Stimulated activated CD8-positive, alpha-beta memory T cell treated with anti-CD3 and anti-CD28 coated beads, Interleukin-15, amount 100 ng/mL, for 48 hours (primary cell): ENCODE data around the gene ANKRD13B.

Experiments
- DNase-seq, 2 donors: peaks; one replicate each; pipeline ENCODE4 v3.0.0-alpha.2; 2020; ENCODE audit warnings: low read depth in 2 of 2

The ANKRD13B gene

GRCh38 chr17:29594519-29595090 lies 1.7 kb downstream of the ANKRD13B start:
- DNase-seq, result no peak

- DNase-seq, result no peak
These were observed 2.4 kb downstream of the ANKRD13B start for GRCh38 chr17:29595107-29595942.

GRCh38 chr17:29595943-29596774 lies 3.2 kb downstream of the ANKRD13B start:
- no peak for DNase-seq

DNA sequence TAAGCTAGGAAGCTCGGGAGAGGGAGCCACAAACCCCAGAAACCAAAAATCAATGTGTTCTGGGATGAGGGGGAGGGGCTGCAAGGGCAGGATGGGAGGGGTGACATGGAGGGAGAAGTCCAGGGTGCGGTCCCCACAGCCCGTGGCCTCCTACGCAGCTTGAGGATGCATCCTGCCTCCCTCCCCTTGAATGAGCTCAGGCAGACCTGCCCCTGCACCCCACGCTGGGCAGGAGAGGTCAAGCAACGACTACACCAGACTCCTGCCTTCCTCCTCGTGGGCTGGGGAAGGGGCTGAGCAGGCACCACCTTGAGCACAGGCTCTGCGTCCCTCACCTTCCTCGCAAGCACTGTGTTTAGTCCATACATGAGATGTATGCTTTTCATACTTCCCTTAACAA lies 3.9 kb downstream of the ANKRD13B start:
- no peak for DNase-seq

DNA sequence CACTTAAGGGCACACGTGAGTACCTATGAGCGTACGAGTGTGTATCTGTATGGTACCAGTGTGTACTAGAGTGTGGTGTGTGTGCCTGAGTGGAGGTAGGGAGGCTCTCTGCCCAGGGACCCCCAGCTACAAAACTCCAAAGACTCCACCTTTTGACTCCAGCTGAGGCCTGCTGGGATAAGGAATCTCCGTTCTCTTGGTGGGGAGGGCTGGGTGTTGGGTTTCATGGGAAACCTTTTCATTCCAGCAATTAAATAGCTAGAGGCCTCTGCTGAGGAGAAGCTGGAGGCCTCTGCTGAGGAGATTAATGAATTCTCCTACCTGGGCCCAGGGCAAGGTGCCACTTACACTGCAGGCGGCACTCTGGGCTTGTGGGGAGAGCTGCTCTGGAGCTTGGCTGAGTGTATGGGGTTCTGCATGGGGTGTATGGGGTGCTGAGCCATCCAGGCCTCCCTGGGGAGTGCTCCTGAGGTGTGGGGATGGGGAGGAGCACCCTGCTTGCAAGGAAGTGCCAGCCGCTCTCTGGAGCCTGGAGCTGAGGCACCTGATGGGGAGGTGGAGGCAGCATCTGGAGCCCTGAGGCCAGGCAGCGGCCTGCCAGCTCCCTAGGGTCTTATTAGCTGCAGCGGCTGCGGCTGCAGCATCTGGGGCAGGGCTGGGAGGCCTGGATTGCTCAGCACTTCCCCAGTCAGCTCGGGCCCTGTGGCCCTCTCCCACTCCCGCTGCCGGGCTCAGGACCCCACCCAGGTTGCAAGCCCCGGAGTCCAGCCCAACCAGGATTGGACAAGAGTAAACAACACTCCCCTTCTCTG lies 4.6 kb downstream of the ANKRD13B start:
- DNase-seq, result no peak

GRCh38 chr17:29603109-29603674 lies 10.3 kb downstream of the ANKRD13B start:
- DNase-seq, result no peak

DNA sequence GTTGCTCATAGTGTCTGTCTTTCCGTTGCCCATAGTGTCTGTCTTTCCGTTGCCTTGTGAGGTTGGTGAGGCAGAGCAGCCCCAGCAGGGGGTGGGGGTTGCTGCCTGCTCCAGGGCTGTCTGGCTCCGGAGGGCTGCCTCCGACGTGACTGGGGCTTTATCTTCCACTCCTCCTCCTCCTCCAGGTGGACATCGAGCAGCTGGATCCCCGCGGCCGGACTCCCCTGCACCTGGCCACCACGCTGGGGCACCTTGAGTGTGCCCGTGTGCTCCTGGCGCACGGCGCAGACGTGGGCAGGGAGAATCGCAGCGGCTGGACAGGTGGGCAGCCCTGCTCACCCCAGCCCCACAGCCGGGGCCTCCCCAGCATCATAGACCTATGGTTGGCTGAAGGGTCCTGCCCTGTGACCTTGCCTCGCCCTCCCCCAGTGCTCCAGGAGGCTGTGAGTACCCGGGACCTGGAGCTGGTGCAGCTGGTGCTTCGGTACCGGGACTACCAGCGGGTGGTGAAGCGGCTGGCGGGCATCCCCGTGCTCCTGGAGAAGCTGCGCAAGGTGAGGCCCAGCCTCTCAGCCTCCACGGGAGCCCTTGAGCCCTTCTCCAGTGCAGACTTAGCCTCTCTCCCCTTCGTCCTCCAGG lies 14.7 kb downstream of the ANKRD13B start:
- no peak for DNase-seq

DNA sequence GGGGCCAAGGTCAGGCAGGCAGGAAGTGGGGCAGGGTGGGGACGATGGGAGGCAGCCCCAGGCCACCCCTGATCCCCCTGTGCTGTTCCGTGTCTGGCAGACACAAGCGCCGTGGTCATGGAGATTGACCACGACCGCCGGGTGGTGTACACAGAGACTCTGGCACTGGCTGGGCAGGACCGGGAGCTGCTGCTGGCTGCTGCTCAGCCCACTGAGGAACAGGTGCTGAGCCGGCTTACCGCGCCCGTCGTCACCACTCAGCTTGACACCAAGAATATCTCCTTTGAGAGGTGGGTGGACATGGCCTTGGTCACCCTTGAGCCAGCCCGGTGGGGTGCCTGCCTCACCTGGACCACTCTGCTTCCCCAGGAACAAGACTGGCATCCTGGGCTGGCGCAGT lies 16.1 kb downstream of the ANKRD13B start:
- no peak for DNase-seq

DNA sequence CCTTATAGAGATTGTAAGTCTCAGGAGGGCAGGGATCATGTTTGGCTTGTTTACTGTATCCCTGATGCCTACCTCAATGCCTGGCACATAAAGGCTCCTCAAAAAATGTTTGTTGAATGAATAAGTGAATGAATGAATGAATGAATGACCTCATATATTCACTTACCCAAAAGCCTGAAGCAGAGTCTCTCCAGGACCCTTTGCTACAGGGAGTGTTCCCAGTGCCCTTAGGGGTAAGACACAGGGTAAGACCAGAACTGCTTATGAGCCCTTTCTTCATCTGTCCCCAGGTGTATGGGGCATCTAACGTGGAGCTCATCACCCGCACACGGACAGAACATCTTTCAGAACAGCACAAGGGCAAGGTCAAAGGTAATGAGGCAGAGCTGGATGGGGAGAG lies 17.5 kb downstream of the ANKRD13B start:
- no peak for DNase-seq

DNA sequence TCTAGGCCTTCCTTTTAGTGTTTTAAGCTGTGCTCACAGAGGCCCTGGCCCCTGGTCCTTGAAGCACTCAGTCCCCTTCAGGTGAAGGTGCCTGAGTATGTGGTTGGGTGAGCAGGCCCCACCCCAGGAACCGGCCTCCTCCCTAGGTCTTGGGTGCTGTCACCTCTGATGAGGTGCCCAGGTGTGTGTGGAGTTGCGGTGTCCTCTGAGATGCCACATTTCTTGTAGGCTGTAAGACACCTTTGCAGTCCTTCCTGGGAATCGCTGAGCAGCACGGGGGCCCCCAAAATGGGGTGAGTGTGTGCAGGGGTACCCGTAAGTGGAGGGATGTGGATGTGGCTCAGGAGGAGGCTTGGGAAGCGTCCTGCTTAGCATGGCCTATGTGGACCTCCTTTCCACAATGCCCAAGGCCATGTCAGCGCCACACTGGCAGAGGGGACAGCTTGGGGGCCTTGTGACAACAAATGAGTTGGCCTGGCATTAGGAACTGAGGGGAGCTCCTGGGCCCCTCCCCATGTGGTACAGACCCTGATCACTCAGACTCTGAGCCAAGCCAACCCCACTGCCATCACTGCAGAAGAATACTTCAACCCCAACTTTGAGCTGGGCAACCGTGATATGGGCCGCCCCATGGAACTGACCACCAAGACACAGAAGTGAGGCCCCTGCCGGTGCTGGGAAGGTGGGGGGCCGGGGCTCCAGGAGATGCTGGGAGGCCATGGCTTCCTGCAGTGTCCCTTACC lies 18.6 kb downstream of the ANKRD13B start:
- DNase-seq, result no peak

GRCh38 chr17:29612094-29612403 lies 19.1 kb downstream of the ANKRD13B start:
- no peak for DNase-seq

DNA sequence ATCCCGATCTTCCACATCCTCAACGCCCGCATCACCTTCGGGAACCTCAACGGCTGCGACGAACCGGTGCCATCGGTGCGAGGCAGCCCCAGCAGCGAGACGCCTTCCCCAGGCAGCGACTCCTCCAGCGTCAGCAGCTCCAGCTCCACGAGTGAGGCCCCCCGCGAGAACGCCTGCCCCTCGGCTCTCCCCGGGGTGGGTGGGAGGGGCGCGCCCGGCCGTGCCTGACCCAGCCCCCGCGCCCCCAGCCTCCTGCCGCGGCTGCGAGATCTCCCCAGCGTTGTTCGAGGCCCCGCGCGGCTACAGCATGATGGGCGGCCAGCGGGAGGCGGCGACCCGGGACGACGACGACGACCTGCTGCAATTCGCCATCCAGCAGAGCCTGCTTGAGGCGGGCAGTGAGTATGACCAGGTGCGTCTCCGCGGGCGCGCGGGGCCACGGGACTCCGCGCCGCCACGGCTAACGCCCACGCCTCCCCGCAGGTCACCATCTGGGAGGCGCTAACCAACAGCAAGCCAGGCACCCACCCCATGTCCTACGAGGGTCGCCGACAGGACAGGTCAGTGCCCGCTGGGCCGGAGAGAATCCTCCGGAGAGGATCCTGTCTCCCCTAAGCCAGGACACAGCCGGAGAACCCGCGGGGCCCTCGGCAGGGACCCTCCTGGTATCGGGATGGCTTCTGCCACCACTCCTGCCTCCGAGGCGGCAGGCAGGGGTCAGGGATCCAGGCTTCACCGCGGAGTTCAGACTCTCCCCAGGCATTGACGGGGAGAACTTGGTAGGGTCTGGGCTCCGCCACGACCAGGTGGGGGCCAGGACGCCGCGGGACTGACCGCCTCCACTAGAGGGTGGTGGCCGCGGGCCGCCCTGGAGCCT lies 19.7 kb downstream of the ANKRD13B start:
- no peak for DNase-seq

- DNase-seq, result peak; percentile 90 to 92
These were observed 20.5 kb downstream of the ANKRD13B start for GRCh38 chr17:29613352-29613837.

GRCh38 chr17:29613856-29614255 lies 20.9 kb downstream of the ANKRD13B start:
- no peak for DNase-seq

DNA sequence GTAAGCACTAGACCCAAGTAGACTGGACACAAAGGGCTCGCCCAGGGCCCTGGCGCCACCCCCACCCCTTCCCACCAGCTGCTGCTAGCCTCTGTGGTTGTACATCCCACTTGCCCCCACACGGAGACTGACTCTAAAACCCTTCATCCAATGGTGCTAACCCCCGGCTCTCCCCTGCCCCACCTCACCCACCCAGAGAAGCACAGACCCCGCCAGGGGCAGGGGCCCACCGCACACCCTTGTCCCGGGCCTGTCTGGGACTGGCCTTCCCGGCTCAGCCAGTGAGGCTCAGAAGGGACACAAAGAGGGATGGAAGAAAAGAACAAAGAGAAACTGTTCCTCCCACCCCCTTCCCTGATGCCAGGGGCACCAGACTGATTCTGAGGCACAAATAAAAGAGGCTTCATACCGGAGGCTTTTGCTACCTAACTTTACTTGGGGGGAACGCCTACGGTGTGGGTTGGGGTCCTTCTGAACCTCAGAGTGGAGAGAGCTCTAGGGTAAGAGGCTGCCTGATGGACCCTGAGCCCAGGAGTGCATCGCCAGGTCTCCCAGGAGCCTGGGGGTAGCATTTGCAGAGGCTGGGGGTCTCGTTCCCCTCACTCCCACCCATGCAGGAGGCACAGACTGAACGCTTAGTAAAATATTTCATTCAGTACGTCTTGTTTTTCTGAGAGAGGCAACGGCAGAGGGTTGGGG lies 21.6 kb downstream of the ANKRD13B start:
- DNase-seq, result no peak

GRCh38 chr17:29615048-29615385 lies 22.1 kb downstream of the ANKRD13B start:
- peak; percentile 54 to 63 for DNase-seq

- DNase-seq, result peak; percentile 75 to 81
These were observed 22.8 kb downstream of the ANKRD13B start for GRCh38 chr17:29615492-29616299.
